Neural cell (in vitro differentiated cells): Measurements from ENCODE around the gene GATM. TPM values are rescaled to one million over a fixed set of nuclear protein-coding genes. Genes with fewer than 3 reads are reported as not detected.

Source experiments
- H2AFZ ChIP-seq: fragments of 200-600, 300-800 bp; sonication (generic), shearing (Covaris generic); 2 replicates; pipeline ENCODE4 v1.6.0; 2014; ENCODE audit warnings: low read depth, mild to moderate bottlenecking, antibody characterized with exemption, low read length, moderate library complexity
- H3F3A ChIP-seq: fragments of 200-600 bp; shearing (Covaris generic); 2 replicates; pipeline ENCODE4 v1.6.1; 2016; ENCODE audit warnings: mild to moderate bottlenecking, moderate library complexity, mixed read lengths, antibody characterized with exemption, low read length; ENCODE audit not compliant: insufficient read depth, poor library complexity, severe bottlenecking
- H3K27ac ChIP-seq: fragments of 200-600, 300-800 bp; sonication (generic), shearing (Covaris generic); 2 replicates; pipeline ENCODE4 v1.5.1; 2014; ENCODE audit warnings: mild to moderate bottlenecking, low read length, moderate library complexity
- H3K27me3 ChIP-seq: fragments of 300-800, 200-600 bp; sonication (generic), shearing (Covaris generic); 2 replicates; pipeline ENCODE4 v1.6.0; 2014; ENCODE audit warnings: mild to moderate bottlenecking, low read depth, low read length, moderate library complexity; ENCODE audit not compliant: insufficient read depth
- H3K36me3 ChIP-seq: fragments of 300-800, 200-600 bp; sonication (generic), shearing (Covaris generic); 2 replicates; pipeline ENCODE4 v1.5.1; 2014; ENCODE audit warnings: mild to moderate bottlenecking, antibody characterized with exemption, low read length, moderate library complexity; ENCODE audit not compliant: insufficient read depth
- H3K4me2 ChIP-seq: fragments of 300-800, 200-600 bp; sonication (generic), shearing (Covaris generic); 2 replicates; pipeline ENCODE4 v1.6.0; 2014; ENCODE audit warnings: mild to moderate bottlenecking, low read length
- H3K4me3 ChIP-seq: fragments of 300-800, 200-600 bp; sonication (generic), shearing (Covaris generic); 2 replicates; pipeline ENCODE4 v1.5.1; 2014; ENCODE audit warnings: mild to moderate bottlenecking, low read length, moderate library complexity
- H3K79me2 ChIP-seq: fragments of 200-600 bp; shearing (Covaris generic); replicated peaks from 2 replicates; pipeline ENCODE4 v1.6.0; 2014; ENCODE audit warnings: mild to moderate bottlenecking, low read length, moderate library complexity; ENCODE audit not compliant: insufficient read depth
- H3K9ac ChIP-seq: fragments of 300-800, 200-600 bp; sonication (generic), shearing (Covaris generic); 2 replicates; pipeline ENCODE4 v1.6.1; 2016; ENCODE audit warnings: mild to moderate bottlenecking, low read length, mixed read lengths
- H3K9me2 ChIP-seq: fragments of 200-600 bp; shearing (Covaris generic); 2 replicates; pipeline ENCODE4 v1.6.1; 2016; ENCODE audit warnings: mild to moderate bottlenecking, low read length, mixed read lengths; ENCODE audit not compliant: insufficient read depth
- H3K9me3 ChIP-seq: fragments of 200-600, 300-800 bp; sonication (generic), shearing (Covaris generic); 2 replicates; pipeline ENCODE4 v1.6.1; 2016; ENCODE audit warnings: mild to moderate bottlenecking, mixed run types, low read length, moderate library complexity, mixed read lengths
- H4K20me1 ChIP-seq: fragments of 200-600 bp; shearing (Covaris generic); 2 replicates; pipeline ENCODE4 v1.6.1; 2016; ENCODE audit warnings: mild to moderate bottlenecking, mixed run types; ENCODE audit not compliant: insufficient read depth
- EP300 ChIP-seq: fragments of 450-650 bp; conservative IDR thresholded peaks from 2 replicates; pipeline ENCODE4 v1.6.1; 2014; ENCODE audit warnings: antibody characterized with exemption, mild to moderate bottlenecking, moderate library complexity; ENCODE audit not compliant: poor library complexity, severe bottlenecking
- EZH2 ChIP-seq: fragments of 200-600, 300-800 bp; shearing (Covaris generic), sonication (generic); IDR thresholded peaks from 2 replicates; pipeline ENCODE4 v1.6.1; 2014; ENCODE audit warnings: antibody characterized with exemption, low read length, borderline replicate concordance, mild to moderate bottlenecking; ENCODE audit not compliant: insufficient read depth, poor library complexity, severe bottlenecking
- MXI1 ChIP-seq: fragments of 450-650 bp; conservative IDR thresholded peaks from 2 replicates; pipeline ENCODE4 v1.6.1; 2014; ENCODE audit warnings: antibody characterized with exemption, mild to moderate bottlenecking; ENCODE audit not compliant: poor library complexity, severe bottlenecking
- POLR2AphosphoS5 ChIP-seq: IDR thresholded peaks from 2 replicates; pipeline ENCODE4 v1.6.1; 2012
- RAD21 ChIP-seq: fragments of 450-650 bp; conservative IDR thresholded peaks from 2 replicates; pipeline ENCODE4 v1.6.1; 2014; ENCODE audit warnings: antibody characterized with exemption, mild to moderate bottlenecking, moderate library complexity
- SMC3 ChIP-seq: fragments of 450-650 bp; conservative IDR thresholded peaks from 2 replicates; pipeline ENCODE4 v1.6.1; 2014; ENCODE audit warnings: antibody characterized with exemption, mild to moderate bottlenecking, moderate library complexity; ENCODE audit not compliant: poor library complexity
- TAF1 ChIP-seq: IDR thresholded peaks from 2 replicates; pipeline ENCODE4 v1.6.1; 2012; ENCODE audit warnings: low read depth
- polyA plus RNA-seq: library from polyadenylated mRNA; depleted of rRNA; stranded (reverse); fragments of >200 nt; gene quantifications from 2 replicates; pipeline ENCODE4 v1.2.3, GENCODE V29; 2014
- TF ChIP-seq, protein P1 (sequence below): IDR thresholded peaks from 2 replicates; pipeline ENCODE4 v1.6.1; 2012; ENCODE audit warnings: borderline replicate concordance
- TF ChIP-seq, protein P2 (sequence below): fragments of 450-650 bp; IDR thresholded peaks from 2 replicates; pipeline ENCODE4 v1.5.1; 2014; ENCODE audit warnings: antibody characterized with exemption, mild to moderate bottlenecking, moderate library complexity; ENCODE audit not compliant: poor library complexity, severe bottlenecking

The GATM gene
- polyA plus RNA-seq, 1 donor from 2014 or later: 13.3 TPM

DNA sequence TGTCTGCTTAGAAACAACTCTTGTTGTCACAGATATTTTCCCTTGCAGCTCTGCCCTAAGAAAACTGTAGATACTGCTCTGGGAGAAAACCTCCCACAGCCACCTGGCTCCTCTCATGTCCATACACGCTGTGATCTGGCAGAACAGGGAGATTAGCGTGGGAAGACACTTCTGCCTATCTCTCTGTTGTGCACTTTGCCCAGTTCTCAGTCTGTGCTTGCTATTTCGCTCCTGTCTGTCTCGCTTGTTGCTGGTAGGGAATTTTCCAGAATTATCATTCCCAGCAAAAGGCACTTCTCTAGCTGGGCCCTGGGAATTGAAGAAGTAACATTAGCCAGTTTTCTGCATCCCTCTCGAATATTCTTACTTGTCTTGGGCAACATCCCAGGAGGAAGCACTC lies 8.1 kb upstream of the GATM start:
- no peak overlapping the region for H3K27ac ChIP-seq
- H3K9me2 ChIP-seq: no peaks in the 10 kb centered on the region
- no peaks in the 10 kb centered on the region for H3K79me2 ChIP-seq
- H3K27me3 ChIP-seq: no peaks in the 10 kb centered on the region
- no peak for TF ChIP-seq EP300
- H3K9ac ChIP-seq: no peak overlapping the region
- no peak overlapping the region for H3K4me3 ChIP-seq
- no peak overlapping the region for H3K4me2 ChIP-seq
- no peaks in the 10 kb centered on the region for H3K36me3 ChIP-seq
- H2AFZ ChIP-seq: no peak overlapping the region
- no peaks in the 10 kb centered on the region for H4K20me1 ChIP-seq
- no peaks in the 10 kb centered on the region for H3F3A ChIP-seq
- no peaks in the 10 kb centered on the region for H3K9me3 ChIP-seq

DNA sequence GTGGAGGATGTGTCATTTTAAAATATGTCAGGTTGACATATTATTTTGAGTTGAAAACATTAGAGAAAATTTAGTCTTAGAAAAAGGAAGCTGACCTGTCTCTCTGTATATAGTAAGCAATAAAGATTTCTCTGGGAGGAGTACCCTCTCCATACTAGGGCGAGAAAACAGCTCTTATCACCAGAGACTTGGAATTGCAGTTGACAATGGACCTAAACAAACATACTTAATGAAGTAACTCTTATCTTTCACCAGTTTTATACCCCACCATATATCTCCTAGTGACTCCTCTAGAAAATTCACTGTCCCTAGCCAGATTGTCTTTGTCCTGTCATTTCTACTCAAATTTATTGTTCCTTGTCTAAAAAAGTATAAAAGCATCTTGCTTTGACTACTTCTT lies 7.2 kb upstream of the GATM start:
- H3K36me3 ChIP-seq: no peaks in the 10 kb centered on the region
- no peaks in the 10 kb centered on the region for H3K9me3 ChIP-seq
- H3K27me3 ChIP-seq: no peaks in the 10 kb centered on the region
- H3K4me2 ChIP-seq: no peak overlapping the region
- H3K9me2 ChIP-seq: no peaks in the 10 kb centered on the region
- no peak overlapping the region for H3K4me3 ChIP-seq
- H4K20me1 ChIP-seq: no peaks in the 10 kb centered on the region
- no peak overlapping the region for H3K27ac ChIP-seq
- no peaks in the 10 kb centered on the region for H3F3A ChIP-seq
- no peak overlapping the region for H3K9ac ChIP-seq
- H3K79me2 ChIP-seq: no peaks in the 10 kb centered on the region
- H2AFZ ChIP-seq: no peak overlapping the region
- no peak for TF ChIP-seq SMC3
- TF ChIP-seq POLR2AphosphoS5: no peak
- no peak for TF ChIP-seq MXI1
- no peak for TF ChIP-seq TAF1
- TF ChIP-seq EP300: no peak
- no peak for TF ChIP-seq EZH2
- TF ChIP-seq, protein P1, sequence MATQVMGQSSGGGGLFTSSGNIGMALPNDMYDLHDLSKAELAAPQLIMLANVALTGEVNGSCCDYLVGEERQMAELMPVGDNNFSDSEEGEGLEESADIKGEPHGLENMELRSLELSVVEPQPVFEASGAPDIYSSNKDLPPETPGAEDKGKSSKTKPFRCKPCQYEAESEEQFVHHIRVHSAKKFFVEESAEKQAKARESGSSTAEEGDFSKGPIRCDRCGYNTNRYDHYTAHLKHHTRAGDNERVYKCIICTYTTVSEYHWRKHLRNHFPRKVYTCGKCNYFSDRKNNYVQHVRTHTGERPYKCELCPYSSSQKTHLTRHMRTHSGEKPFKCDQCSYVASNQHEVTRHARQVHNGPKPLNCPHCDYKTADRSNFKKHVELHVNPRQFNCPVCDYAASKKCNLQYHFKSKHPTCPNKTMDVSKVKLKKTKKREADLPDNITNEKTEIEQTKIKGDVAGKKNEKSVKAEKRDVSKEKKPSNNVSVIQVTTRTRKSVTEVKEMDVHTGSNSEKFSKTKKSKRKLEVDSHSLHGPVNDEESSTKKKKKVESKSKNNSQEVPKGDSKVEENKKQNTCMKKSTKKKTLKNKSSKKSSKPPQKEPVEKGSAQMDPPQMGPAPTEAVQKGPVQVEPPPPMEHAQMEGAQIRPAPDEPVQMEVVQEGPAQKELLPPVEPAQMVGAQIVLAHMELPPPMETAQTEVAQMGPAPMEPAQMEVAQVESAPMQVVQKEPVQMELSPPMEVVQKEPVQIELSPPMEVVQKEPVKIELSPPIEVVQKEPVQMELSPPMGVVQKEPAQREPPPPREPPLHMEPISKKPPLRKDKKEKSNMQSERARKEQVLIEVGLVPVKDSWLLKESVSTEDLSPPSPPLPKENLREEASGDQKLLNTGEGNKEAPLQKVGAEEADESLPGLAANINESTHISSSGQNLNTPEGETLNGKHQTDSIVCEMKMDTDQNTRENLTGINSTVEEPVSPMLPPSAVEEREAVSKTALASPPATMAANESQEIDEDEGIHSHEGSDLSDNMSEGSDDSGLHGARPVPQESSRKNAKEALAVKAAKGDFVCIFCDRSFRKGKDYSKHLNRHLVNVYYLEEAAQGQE: no peak
- TF ChIP-seq, protein P2, sequence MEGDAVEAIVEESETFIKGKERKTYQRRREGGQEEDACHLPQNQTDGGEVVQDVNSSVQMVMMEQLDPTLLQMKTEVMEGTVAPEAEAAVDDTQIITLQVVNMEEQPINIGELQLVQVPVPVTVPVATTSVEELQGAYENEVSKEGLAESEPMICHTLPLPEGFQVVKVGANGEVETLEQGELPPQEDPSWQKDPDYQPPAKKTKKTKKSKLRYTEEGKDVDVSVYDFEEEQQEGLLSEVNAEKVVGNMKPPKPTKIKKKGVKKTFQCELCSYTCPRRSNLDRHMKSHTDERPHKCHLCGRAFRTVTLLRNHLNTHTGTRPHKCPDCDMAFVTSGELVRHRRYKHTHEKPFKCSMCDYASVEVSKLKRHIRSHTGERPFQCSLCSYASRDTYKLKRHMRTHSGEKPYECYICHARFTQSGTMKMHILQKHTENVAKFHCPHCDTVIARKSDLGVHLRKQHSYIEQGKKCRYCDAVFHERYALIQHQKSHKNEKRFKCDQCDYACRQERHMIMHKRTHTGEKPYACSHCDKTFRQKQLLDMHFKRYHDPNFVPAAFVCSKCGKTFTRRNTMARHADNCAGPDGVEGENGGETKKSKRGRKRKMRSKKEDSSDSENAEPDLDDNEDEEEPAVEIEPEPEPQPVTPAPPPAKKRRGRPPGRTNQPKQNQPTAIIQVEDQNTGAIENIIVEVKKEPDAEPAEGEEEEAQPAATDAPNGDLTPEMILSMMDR: no peak
- TF ChIP-seq RAD21: no peak

DNA sequence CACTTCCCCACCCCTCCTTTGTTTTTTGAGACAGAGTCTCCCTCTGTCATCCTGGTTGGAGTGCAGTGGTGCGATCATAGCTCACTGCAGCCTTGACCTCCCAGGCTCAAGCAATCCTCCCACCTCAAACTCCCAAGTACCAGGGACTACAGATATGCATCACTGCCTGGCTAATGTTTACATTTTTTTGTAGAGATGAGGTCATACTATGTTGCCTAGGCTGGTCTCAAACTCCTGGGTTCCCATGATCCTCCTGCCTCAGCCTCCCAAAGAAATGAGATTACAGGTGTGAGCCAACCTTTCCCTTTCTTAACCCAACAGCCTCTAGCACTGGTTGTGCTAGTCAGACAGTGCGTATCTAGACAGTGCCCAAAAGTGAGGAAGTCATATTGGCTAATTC lies 6.4 kb upstream of the GATM start:
- Histone ChIP-seq H3K9me3 (no peaks in the 10 kb centered on the region), H3K4me2 (no peak overlapping the region), H2AFZ (no peak overlapping the region), H4K20me1 (no peaks in the 10 kb centered on the region), H3K27ac (no peak overlapping the region), H3K27me3 (peaks cover 4% of the 10 kb centered on the region), H3F3A (no peaks in the 10 kb centered on the region), H3K79me2 (no peaks in the 10 kb centered on the region), H3K36me3 (no peaks in the 10 kb centered on the region), H3K9me2 (no peaks in the 10 kb centered on the region), H3K4me3 (no peak overlapping the region), H3K9ac (no peak overlapping the region)
- TF ChIP-seq, protein P2: no peak
- no peak for TF ChIP-seq POLR2AphosphoS5
- TF ChIP-seq SMC3: no peak
- TF ChIP-seq EZH2: no peak
- no peak for TF ChIP-seq TAF1
- TF ChIP-seq, protein P1: no peak
- no peak for TF ChIP-seq MXI1
- TF ChIP-seq EP300: no peak
